ENCODE measurements around the gene RPL15.

DNA sequence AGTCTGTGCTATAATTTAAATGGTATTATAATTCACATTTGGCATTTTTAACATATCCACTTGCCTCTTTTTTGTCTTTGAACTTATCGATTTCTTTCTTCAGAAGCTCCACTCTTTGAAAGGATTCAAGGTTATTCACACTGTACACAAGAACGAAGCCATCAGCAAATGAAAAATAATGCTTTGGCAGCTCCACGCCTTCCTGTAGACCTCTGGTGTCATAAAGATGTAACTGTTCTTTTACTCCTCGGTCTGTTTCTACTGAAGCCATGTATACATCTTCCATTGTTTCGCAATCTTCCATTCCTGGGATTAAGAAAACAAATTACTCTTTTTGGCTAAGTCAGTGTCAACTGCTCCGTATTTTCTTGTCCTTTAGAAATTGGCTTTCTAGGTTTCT is 16.2 kb upstream of the RPL15 start:
- TF ChIP-seq, protein P1, sequence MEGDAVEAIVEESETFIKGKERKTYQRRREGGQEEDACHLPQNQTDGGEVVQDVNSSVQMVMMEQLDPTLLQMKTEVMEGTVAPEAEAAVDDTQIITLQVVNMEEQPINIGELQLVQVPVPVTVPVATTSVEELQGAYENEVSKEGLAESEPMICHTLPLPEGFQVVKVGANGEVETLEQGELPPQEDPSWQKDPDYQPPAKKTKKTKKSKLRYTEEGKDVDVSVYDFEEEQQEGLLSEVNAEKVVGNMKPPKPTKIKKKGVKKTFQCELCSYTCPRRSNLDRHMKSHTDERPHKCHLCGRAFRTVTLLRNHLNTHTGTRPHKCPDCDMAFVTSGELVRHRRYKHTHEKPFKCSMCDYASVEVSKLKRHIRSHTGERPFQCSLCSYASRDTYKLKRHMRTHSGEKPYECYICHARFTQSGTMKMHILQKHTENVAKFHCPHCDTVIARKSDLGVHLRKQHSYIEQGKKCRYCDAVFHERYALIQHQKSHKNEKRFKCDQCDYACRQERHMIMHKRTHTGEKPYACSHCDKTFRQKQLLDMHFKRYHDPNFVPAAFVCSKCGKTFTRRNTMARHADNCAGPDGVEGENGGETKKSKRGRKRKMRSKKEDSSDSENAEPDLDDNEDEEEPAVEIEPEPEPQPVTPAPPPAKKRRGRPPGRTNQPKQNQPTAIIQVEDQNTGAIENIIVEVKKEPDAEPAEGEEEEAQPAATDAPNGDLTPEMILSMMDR (conservative IDR thresholded peaks at IDR 0.05; ENCODE audit: low read length): no peak
- no peak for TF ChIP-seq EZH2phosphoT487 (IDR thresholded peaks at IDR 0.05; ENCODE audit: borderline replicate concordance, low read depth, low read length)

Measured in OCI-LY7 (cell line).